ENCODE data around the gene GAA. TPM values are rescaled to one million over a fixed set of nuclear protein-coding genes. Genes with fewer than 3 reads are reported as not detected.

The GAA gene
- total RNA-seq, 5 donors from 2014 or later (not counting 1 experiment from before 2014, with no cell fraction given) = 32.0 to 47.2 (median 42.1) TPM

DNA sequence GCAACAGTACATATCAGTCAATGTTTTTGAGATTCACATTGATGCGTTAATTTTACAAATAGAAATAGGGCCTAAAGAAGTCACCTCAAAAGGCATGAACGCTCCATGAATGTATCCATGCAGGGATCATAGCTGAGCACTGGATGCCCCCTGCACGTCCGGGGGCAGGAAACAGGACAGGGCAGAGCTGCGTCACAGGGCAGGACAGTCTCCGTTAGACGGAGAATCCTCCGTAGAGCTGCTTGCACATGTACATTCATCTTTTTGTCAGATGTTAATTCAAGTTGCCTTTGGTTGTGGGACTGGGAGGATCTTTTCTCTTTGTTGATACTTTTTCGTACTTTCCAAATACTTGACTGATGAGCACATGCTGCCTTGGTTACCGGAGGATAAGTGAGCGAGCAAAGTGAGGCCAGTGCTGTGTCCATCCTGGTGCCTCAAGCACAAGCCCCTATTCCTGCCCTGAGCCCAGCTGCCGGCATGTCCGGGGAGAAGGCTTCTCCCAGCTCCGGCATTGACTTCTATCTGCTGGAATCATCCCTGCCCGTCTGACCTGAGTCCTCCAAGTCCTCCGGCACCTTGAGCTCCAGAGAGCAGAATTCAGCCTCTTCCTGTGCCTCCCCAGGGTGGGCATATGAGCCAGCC, 15.0 kb downstream of the GAA start:
- Mint-ChIP-seq H3K27me3 (no peaks in the 10 kb centered on the region), H3K27ac (no peak overlapping the region), H3K4me1 (no peaks in the 10 kb centered on the region), H3K4me3 (no peak overlapping the region), H3K36me3 (no peaks in the 10 kb centered on the region), H3K9me3 (peaks cover 0 to 7% (median 0%) of the 10 kb centered on the region in 3 donors)
- DNase-seq (no peak), ATAC-seq (replicated peaks in 1 of 4) (no peak)
- CTCF ChIA-PET = no interaction called here
- H3K9me3 ChIP-seq = no peaks in the 10 kb centered on the region
- H3K27ac ChIP-seq (ENCODE audit: low read length) = no peak overlapping the region
- no peaks in the 10 kb centered on the region for H3K4me1 ChIP-seq (ENCODE audit: control insufficient read depth in 1 of 2, extremely low read depth in 1 of 2, insufficient read depth in 2 of 2, low read length in 2 of 2)
- H3K4me3 ChIP-seq (ENCODE audit: control insufficient read depth in 1 of 2, extremely low read depth in 1 of 2, low read length in 1 of 2) = no peak overlapping the region
- peaks cover 0 to 8% of the 10 kb centered on the region in 2 donors for H3K36me3 ChIP-seq (ENCODE audit: control insufficient read depth in 2 of 2, extremely low read depth in 1 of 2, insufficient read depth in 1 of 2, low read length in 1 of 2)
- POLR2A ChIA-PET = no interaction called here
- no peaks in the 10 kb centered on the region for H3K27me3 ChIP-seq (replicated peaks in 1 of 2; ENCODE audit: control insufficient read depth in 2 of 2, extremely low read depth in 1 of 2, insufficient read depth in 2 of 2, low read length in 1 of 2)
- WGBS (ENCODE audit: insufficient coverage) = 90% methylated on average over 16 of the region's 16 CpGs

GRCh38 chr17:80116921-80117380, 15.6 kb downstream of the GAA start:
- no peaks in the 10 kb centered on the region for H3K4me1 ChIP-seq (ENCODE audit: control insufficient read depth in 1 of 2, extremely low read depth in 1 of 2, insufficient read depth in 2 of 2, low read length in 2 of 2)
- 90% methylated on average over 6 of the region's 13 CpGs for WGBS (ENCODE audit: insufficient coverage)
- DNase-seq = no peak
- Mint-ChIP-seq H3K4me1 (no peaks in the 10 kb centered on the region), H3K9me3 (peaks cover 0 to 7% (median 0%) of the 10 kb centered on the region in 3 donors), H3K27ac (no peak overlapping the region), H3K4me3 (no peak overlapping the region), H3K36me3 (no peaks in the 10 kb centered on the region), H3K27me3 (no peaks in the 10 kb centered on the region)
- no peak overlapping the region for H3K27ac ChIP-seq (ENCODE audit: low read length)
- POLR2A ChIA-PET = no interaction called here
- CTCF ChIA-PET = no interaction called here
- no peak overlapping the region for H3K4me3 ChIP-seq (ENCODE audit: control insufficient read depth in 1 of 2, extremely low read depth in 1 of 2, low read length in 1 of 2)
- H3K36me3 ChIP-seq (ENCODE audit: control insufficient read depth in 2 of 2, extremely low read depth in 1 of 2, insufficient read depth in 1 of 2, low read length in 1 of 2) = peaks cover 0 to 8% of the 10 kb centered on the region in 2 donors
- ATAC-seq (replicated peaks in 1 of 4) = no peak
- H3K27me3 ChIP-seq (replicated peaks in 1 of 2; ENCODE audit: control insufficient read depth in 2 of 2, extremely low read depth in 1 of 2, insufficient read depth in 2 of 2, low read length in 1 of 2) = no peaks in the 10 kb centered on the region
- no peaks in the 10 kb centered on the region for H3K9me3 ChIP-seq

GRCh38 chr17:80117491-80118401, 16.4 kb downstream of the GAA start:
- 96% methylated on average over 18 of the region's 31 CpGs for whole genome bisulfite sequencing (ENCODE audit: insufficient coverage)
- CTCF ChIA-PET = no interaction called here
- no peaks in the 10 kb centered on the region for H3K36me3 Mint-ChIP-seq

DNA sequence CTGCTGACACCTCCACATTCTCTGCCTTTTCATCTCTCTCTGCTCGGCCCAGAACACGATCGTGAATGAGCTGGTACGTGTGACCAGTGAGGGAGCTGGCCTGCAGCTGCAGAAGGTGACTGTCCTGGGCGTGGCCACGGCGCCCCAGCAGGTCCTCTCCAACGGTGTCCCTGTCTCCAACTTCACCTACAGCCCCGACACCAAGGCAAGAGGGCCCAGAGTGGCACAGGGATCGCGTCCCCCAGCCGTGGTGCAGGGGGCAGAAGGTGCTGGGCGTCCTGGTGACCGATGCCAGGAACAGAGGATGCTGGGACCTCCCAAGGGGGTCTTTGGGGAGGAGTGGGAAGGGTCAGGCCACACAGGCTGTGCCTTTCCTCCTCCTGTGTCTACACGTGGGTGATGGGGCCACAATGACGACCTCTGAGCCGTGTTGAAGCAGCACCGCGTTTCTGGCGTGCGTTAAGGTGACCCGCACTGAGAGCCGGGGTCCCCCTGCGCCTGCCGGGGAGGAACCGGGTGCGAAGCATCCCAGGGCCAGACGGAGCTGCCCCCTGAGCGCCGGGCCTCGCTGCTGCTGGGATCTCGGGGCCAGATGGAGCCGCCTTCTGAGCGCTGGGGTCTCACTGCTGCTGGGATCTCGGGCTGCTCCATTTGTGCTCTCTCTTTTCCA, 17.4 kb downstream of the GAA start:
- Histone ChIP-seq H3K9me3 (no peaks in the 10 kb centered on the region), H3K4me3 (ENCODE audit: control insufficient read depth in 1 of 2, extremely low read depth in 1 of 2, low read length in 1 of 2) (no peak overlapping the region), H3K27me3 (replicated peaks in 1 of 2; ENCODE audit: control insufficient read depth in 2 of 2, extremely low read depth in 1 of 2, insufficient read depth in 2 of 2, low read length in 1 of 2) (peaks cover 0 to 5% of the 10 kb centered on the region in 2 experiments), H3K27ac (ENCODE audit: low read length) (no peak overlapping the region), H3K4me1 (ENCODE audit: control insufficient read depth in 1 of 2, extremely low read depth in 1 of 2, insufficient read depth in 2 of 2, low read length in 2 of 2) (no peaks in the 10 kb centered on the region), H3K36me3 (ENCODE audit: control insufficient read depth in 2 of 2, extremely low read depth in 1 of 2, insufficient read depth in 1 of 2, low read length in 1 of 2) (peaks cover 0 to 8% of the 10 kb centered on the region in 2 donors)
- Mint-ChIP-seq H3K4me3 (no peak overlapping the region), H3K4me1 (no peaks in the 10 kb centered on the region), H3K27ac (no peak overlapping the region), H3K27me3 (no peaks in the 10 kb centered on the region), H3K9me3 (peaks cover 0 to 7% (median 0%) of the 10 kb centered on the region in 3 donors), H3K36me3 (no peaks in the 10 kb centered on the region)
- DNase-seq (no peak), ATAC-seq (replicated peaks in 1 of 4) (no peak)
- 90% methylated on average over 28 of the region's 35 CpGs for WGBS (ENCODE audit: insufficient coverage)
- ChIA-PET CTCF (no interaction called here), POLR2A (interaction anchor here in 1 of 2 donors (0.6 kb wide), 1 partner anchor 217 kb away, joined by 6 read pairs; no protein-coding TSS in a partner anchor)

More at GRCh38 chr17:80117491-80118401, 16.4 kb downstream of the GAA start:
- peaks cover 0 to 8% of the 10 kb centered on the region in 2 donors for H3K36me3 ChIP-seq (ENCODE audit: control insufficient read depth in 2 of 2, extremely low read depth in 1 of 2, insufficient read depth in 1 of 2, low read length in 1 of 2)
- H3K27ac Mint-ChIP-seq = no peak overlapping the region
- peaks cover 0 to 7% (median 0%) of the 10 kb centered on the region in 3 donors for H3K9me3 Mint-ChIP-seq
- H3K4me1 ChIP-seq (ENCODE audit: control insufficient read depth in 1 of 2, extremely low read depth in 1 of 2, insufficient read depth in 2 of 2, low read length in 2 of 2) = no peaks in the 10 kb centered on the region
- H3K27me3 Mint-ChIP-seq = no peaks in the 10 kb centered on the region
- no peaks in the 10 kb centered on the region for H3K9me3 ChIP-seq
- no peak overlapping the region for H3K27ac ChIP-seq (ENCODE audit: low read length)
- no peak overlapping the region for H3K4me3 Mint-ChIP-seq
- POLR2A ChIA-PET = interaction anchor here in 1 of 2 donors (0.6 kb wide), 1 partner anchor 218 kb away, joined by 6 read pairs; no protein-coding TSS in a partner anchor
- no peak overlapping the region for H3K4me3 ChIP-seq (ENCODE audit: control insufficient read depth in 1 of 2, extremely low read depth in 1 of 2, low read length in 1 of 2)
- DNase-seq = no peak
- no peak for ATAC-seq (replicated peaks in 1 of 4)
- H3K4me1 Mint-ChIP-seq = no peaks in the 10 kb centered on the region
- no peaks in the 10 kb centered on the region for H3K27me3 ChIP-seq (replicated peaks in 1 of 2; ENCODE audit: control insufficient read depth in 2 of 2, extremely low read depth in 1 of 2, insufficient read depth in 2 of 2, low read length in 1 of 2)

DNA sequence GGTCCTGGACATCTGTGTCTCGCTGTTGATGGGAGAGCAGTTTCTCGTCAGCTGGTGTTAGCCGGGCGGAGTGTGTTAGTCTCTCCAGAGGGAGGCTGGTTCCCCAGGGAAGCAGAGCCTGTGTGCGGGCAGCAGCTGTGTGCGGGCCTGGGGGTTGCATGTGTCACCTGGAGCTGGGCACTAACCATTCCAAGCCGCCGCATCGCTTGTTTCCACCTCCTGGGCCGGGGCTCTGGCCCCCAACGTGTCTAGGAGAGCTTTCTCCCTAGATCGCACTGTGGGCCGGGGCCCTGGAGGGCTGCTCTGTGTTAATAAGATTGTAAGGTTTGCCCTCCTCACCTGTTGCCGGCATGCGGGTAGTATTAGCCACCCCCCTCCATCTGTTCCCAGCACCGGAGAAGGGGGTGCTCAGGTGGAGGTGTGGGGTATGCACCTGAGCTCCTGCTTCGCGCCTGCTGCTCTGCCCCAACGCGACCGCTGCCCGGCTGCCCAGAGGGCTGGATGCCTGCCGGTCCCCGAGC, 17.9 kb downstream of the GAA start:
- ChIA-PET POLR2A (no interaction called here), CTCF (no interaction called here)
- no peak overlapping the region for H3K4me3 Mint-ChIP-seq
- no peak overlapping the region for H3K4me3 ChIP-seq (ENCODE audit: control insufficient read depth in 1 of 2, extremely low read depth in 1 of 2, low read length in 1 of 2)
- ATAC-seq (replicated peaks in 1 of 4) = no peak
- peaks cover under 1 to 3% of the 10 kb centered on the region in 2 donors for H3K27me3 Mint-ChIP-seq
- no peaks in the 10 kb centered on the region for H3K4me1 Mint-ChIP-seq
- H3K4me1 ChIP-seq (ENCODE audit: control insufficient read depth in 1 of 2, extremely low read depth in 1 of 2, insufficient read depth in 2 of 2, low read length in 2 of 2) = no peaks in the 10 kb centered on the region
- H3K27me3 ChIP-seq (replicated peaks in 1 of 2; ENCODE audit: control insufficient read depth in 2 of 2, extremely low read depth in 1 of 2, insufficient read depth in 2 of 2, low read length in 1 of 2) = peaks cover 0 to 10% of the 10 kb centered on the region in 2 experiments
- WGBS (ENCODE audit: insufficient coverage) = 95% methylated on average over 15 of the region's 24 CpGs
- DNase-seq = no peak
- no peak overlapping the region for H3K27ac ChIP-seq (ENCODE audit: low read length)
- peaks cover 0 to 7% (median 0%) of the 10 kb centered on the region in 3 donors for H3K9me3 Mint-ChIP-seq
- no peaks in the 10 kb centered on the region for H3K9me3 ChIP-seq
- H3K27ac Mint-ChIP-seq = no peak overlapping the region
- H3K36me3 Mint-ChIP-seq = no peaks in the 10 kb centered on the region
- H3K36me3 ChIP-seq (ENCODE audit: control insufficient read depth in 2 of 2, extremely low read depth in 1 of 2, insufficient read depth in 1 of 2, low read length in 1 of 2) = peaks cover 0 to 8% of the 10 kb centered on the region in 2 donors

DNA sequence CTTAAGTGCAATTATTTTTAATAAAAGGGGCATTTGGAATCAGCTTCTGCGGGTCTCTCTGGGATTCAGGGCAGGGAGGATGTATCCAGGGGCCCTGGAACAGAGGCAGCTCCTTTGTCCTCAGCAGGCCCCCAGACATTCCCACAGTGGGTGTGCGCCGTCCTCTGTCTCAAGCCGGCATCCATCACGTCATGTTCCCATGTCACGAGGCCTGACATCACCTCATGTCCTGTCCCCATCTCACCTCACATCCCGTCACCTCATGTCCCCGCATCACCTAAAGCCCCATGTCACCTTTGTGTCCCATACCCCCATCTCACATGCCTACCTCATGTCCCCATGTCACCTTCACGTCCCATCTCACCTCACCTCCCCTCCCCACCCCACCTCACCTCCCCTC, 18.5 kb downstream of the GAA start:
- POLR2A ChIA-PET = no interaction called here
- ATAC-seq (replicated peaks in 1 of 4) (no peak), DNase-seq (no peak)
- Mint-ChIP-seq H3K27ac (no peak overlapping the region), H3K36me3 (no peaks in the 10 kb centered on the region), H3K4me1 (no peaks in the 10 kb centered on the region), H3K27me3 (peaks cover 4 to 8% of the 10 kb centered on the region in 2 donors), H3K9me3 (peaks cover 0 to 7% (median 0%) of the 10 kb centered on the region in 3 donors), H3K4me3 (no peak overlapping the region)
- Histone ChIP-seq H3K9me3 (no peaks in the 10 kb centered on the region), H3K4me1 (ENCODE audit: control insufficient read depth in 1 of 2, extremely low read depth in 1 of 2, insufficient read depth in 2 of 2, low read length in 2 of 2) (no peaks in the 10 kb centered on the region), H3K36me3 (ENCODE audit: control insufficient read depth in 2 of 2, extremely low read depth in 1 of 2, insufficient read depth in 1 of 2, low read length in 1 of 2) (peaks cover 0 to 8% of the 10 kb centered on the region in 2 donors), H3K27me3 (replicated peaks in 1 of 2; ENCODE audit: control insufficient read depth in 2 of 2, extremely low read depth in 1 of 2, insufficient read depth in 2 of 2, low read length in 1 of 2) (peaks cover 0 to 15% of the 10 kb centered on the region in 2 experiments), H3K4me3 (ENCODE audit: control insufficient read depth in 1 of 2, extremely low read depth in 1 of 2, low read length in 1 of 2) (no peak overlapping the region), H3K27ac (ENCODE audit: low read length) (no peak overlapping the region)
- WGBS (ENCODE audit: insufficient coverage) = 97% methylated on average over 6 of the region's 9 CpGs
- CTCF ChIA-PET = no interaction called here
